Epithelial cell of proximal tubule (primary cell): ENCODE data around the gene CATSPERB. TPM values are rescaled to one million over a fixed set of nuclear protein-coding genes. Genes with fewer than 3 reads are reported as not detected.

ENCODE experiments used
- DNase-seq: peaks from one replicate; pipeline ENCODE4 v3.0.0-alpha.2; 2011; ENCODE audit warnings: low read depth
- H3K4me3 ChIP-seq: 2 replicates; pipeline ENCODE4 v1.5.1; 2011; ENCODE audit warnings: low read depth, mild to moderate bottlenecking, low read length
- CTCF ChIP-seq: conservative IDR thresholded peaks from 2 replicates; pipeline ENCODE4 v1.5.1; 2012; ENCODE audit warnings: low read depth, mild to moderate bottlenecking, low read length
- total RNA-seq: library from RNA; depleted of rRNA; stranded (reverse); fragments of >200 nt; gene quantifications from 2 replicates; pipeline ENCODE4 v1.2.3, GENCODE V29; 2015

CATSPERB gene
- total RNA-seq, 1 donor from 2014 or later, result not detected

- TF ChIP-seq CTCF, result no peak
- H3K4me3 ChIP-seq, result no peak overlapping the region
- no peak for DNase-seq
These were observed 1.1 kb upstream of the CATSPERB start for GRCh38 chr14:91732859-91733477.

GRCh38 chr14:91732439-91732838 lies 553 bp upstream of the CATSPERB start:
- no peak for DNase-seq
- TF ChIP-seq CTCF, result no peak
- H3K4me3 ChIP-seq, result no peak overlapping the region

GRCh38 chr14:91731018-91731417 lies 868 bp downstream of the CATSPERB start:
- no peak for DNase-seq
- TF ChIP-seq CTCF, result no peak
- H3K4me3 ChIP-seq, result no peak overlapping the region

GRCh38 chr14:91729756-91730155 lies 2.1 kb downstream of the CATSPERB start:
- no peak for TF ChIP-seq CTCF
- H3K4me3 ChIP-seq, result no peak overlapping the region
- DNase-seq, result no peak

- TF ChIP-seq CTCF, result no peak
- H3K4me3 ChIP-seq, result no peak overlapping the region
- DNase-seq, result no peak
These were observed 3.2 kb downstream of the CATSPERB start for GRCh38 chr14:91728616-91729183.

GRCh38 chr14:91727121-91727520 lies 4.8 kb downstream of the CATSPERB start:
- no peak for TF ChIP-seq CTCF
- H3K4me3 ChIP-seq, result no peak overlapping the region
- DNase-seq, result no peak

GRCh38 chr14:91723501-91723900 lies 8.4 kb downstream of the CATSPERB start:
- DNase-seq, result no peak
- H3K4me3 ChIP-seq, result no peak overlapping the region
- TF ChIP-seq CTCF, result no peak
